ENCODE measurements around the gene CHTF18.

- TF ChIP-seq CTCF (IDR thresholded peaks at IDR 0.05; ENCODE audit: insufficient read depth, low read depth, low read length) = no peak
- no peak for TF ChIP-seq EZH2 (IDR thresholded peaks at IDR 0.05; ENCODE audit: insufficient read depth, low read length)
Observed at GRCh38 chr16:841455-842060, 53.1 kb downstream of the CHTF18 start.
